Transverse colon (tissue), 3 donors: ENCODE results near the gene ARG2.

ENCODE experiments used
- POLR2A ChIP-seq: fragments of 450-650 bp; IDR thresholded peaks from one replicate; pipeline ENCODE4 v1.6.1; 2016; ENCODE audit warnings: antibody characterized with exemption, mild to moderate bottlenecking, moderate library complexity
- TF ChIP-seq, protein P1 (sequence below), 5 experiments: fragments of 200-600 bp in 3 of 5; fragments of 450-650 bp in 2 of 5; sonication (generic) in 3 of 5; IDR thresholded peaks; 1 replicate in 2 of 5; 2 replicates in 3 of 5; pipeline ENCODE4 v1.5.1; 2016 to 2017; ENCODE audit warnings: antibody characterized with exemption in 5 of 5, inconsistent platforms in 3 of 5, mild to moderate bottlenecking in 2 of 5, moderate library complexity in 1 of 5

DNA sequence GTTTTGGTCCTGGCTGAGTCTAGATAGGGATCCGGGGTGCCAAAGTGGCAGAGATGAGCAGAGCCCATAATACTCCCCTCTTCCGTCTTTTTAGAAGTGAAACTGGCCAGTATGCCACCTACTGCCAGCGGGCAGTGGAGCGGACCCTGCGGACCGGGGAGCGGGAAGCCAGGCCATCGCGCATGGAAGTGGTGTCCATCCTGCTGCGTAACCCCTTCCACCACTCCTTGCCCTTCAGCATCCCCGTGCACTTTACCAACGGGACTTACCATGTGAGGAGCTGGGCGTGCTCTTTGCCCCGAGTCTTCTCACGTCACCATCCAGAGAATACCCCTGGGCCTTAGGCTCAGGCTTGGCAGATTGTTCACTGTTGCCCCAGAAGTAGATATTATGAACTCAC, 40.7 kb upstream of the ARG2 start:
- no peak for TF ChIP-seq POLR2A
- TF ChIP-seq, protein P1, sequence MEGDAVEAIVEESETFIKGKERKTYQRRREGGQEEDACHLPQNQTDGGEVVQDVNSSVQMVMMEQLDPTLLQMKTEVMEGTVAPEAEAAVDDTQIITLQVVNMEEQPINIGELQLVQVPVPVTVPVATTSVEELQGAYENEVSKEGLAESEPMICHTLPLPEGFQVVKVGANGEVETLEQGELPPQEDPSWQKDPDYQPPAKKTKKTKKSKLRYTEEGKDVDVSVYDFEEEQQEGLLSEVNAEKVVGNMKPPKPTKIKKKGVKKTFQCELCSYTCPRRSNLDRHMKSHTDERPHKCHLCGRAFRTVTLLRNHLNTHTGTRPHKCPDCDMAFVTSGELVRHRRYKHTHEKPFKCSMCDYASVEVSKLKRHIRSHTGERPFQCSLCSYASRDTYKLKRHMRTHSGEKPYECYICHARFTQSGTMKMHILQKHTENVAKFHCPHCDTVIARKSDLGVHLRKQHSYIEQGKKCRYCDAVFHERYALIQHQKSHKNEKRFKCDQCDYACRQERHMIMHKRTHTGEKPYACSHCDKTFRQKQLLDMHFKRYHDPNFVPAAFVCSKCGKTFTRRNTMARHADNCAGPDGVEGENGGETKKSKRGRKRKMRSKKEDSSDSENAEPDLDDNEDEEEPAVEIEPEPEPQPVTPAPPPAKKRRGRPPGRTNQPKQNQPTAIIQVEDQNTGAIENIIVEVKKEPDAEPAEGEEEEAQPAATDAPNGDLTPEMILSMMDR (IDR thresholded peaks at IDR 0.05): no peak
